ENCODE measurements around the gene STX18.
"Not testable (repeated sequence)": the region's sequence is repeated elsewhere in the genome, so short reads cannot be mapped to it uniquely, and the experiment has no call there.

The STX18 gene

GRCh38 chr4:4480205-4480604 lies 61.6 kb downstream of the STX18 start:
- no peak for DNase-seq (ENCODE audit: low read depth in 2 of 2)

GRCh38 chr4:4479366-4479765 lies 62.5 kb downstream of the STX18 start:
- no peak for DNase-seq (ENCODE audit: low read depth in 2 of 2)

GRCh38 chr4:4477796-4478195 lies 64.1 kb downstream of the STX18 start:
- DNase-seq (ENCODE audit: low read depth in 2 of 2): no peak

GRCh38 chr4:4477391-4477790 lies 64.5 kb downstream of the STX18 start:
- DNase-seq (ENCODE audit: low read depth in 2 of 2): no peak

- DNase-seq (ENCODE audit: low read depth in 2 of 2): no peak
Measured at GRCh38 chr4:4474476-4474875, 67.4 kb downstream of the STX18 start.

GRCh38 chr4:4472344-4472958 lies 69.4 kb downstream of the STX18 start:
- DNase-seq (ENCODE audit: low read depth in 2 of 2): no peak

- DNase-seq (ENCODE audit: low read depth in 2 of 2): no peak
Measured at GRCh38 chr4:4471195-4471594, 70.7 kb downstream of the STX18 start.

- no peak for DNase-seq (ENCODE audit: low read depth in 2 of 2)
Measured at GRCh38 chr4:4470208-4470607, 71.6 kb downstream of the STX18 start.

- not testable (repeated sequence) for DNase-seq (ENCODE audit: low read depth in 2 of 2)
Measured at GRCh38 chr4:4465238-4465637, 76.6 kb downstream of the STX18 start.

- no peak for DNase-seq (ENCODE audit: low read depth in 2 of 2)
Measured at GRCh38 chr4:4462970-4463369, 78.9 kb downstream of the STX18 start.

GRCh38 chr4:4461850-4462249 lies 80.0 kb downstream of the STX18 start:
- DNase-seq (ENCODE audit: low read depth in 2 of 2): no peak

GRCh38 chr4:4461178-4461577 lies 80.7 kb downstream of the STX18 start:
- DNase-seq (ENCODE audit: low read depth in 2 of 2): no peak

GRCh38 chr4:4460759-4461158 lies 81.1 kb downstream of the STX18 start:
- DNase-seq (ENCODE audit: low read depth in 2 of 2): no peak

- DNase-seq (ENCODE audit: low read depth in 2 of 2): no peak
Measured at GRCh38 chr4:4459181-4459580, 82.7 kb downstream of the STX18 start.

- DNase-seq (ENCODE audit: low read depth in 2 of 2): no peak
Measured at GRCh38 chr4:4457803-4458553, 83.9 kb downstream of the STX18 start.

- DNase-seq (ENCODE audit: low read depth in 2 of 2): no peak
Measured at GRCh38 chr4:4456816-4457578, 84.9 kb downstream of the STX18 start.

- DNase-seq (ENCODE audit: low read depth in 2 of 2): no peak
Measured at GRCh38 chr4:4456351-4456750, 85.5 kb downstream of the STX18 start.

GRCh38 chr4:4455210-4455865 lies 86.5 kb downstream of the STX18 start:
- no peak for DNase-seq (ENCODE audit: low read depth in 2 of 2)

- no peak for DNase-seq (ENCODE audit: low read depth in 2 of 2)
Measured at GRCh38 chr4:4446434-4446833, 95.4 kb downstream of the STX18 start.

GRCh38 chr4:4443821-4444220 lies 98.0 kb downstream of the STX18 start:
- DNase-seq (ENCODE audit: low read depth in 2 of 2): no peak

GRCh38 chr4:4440333-4441061 lies 101.4 kb downstream of the STX18 start:
- DNase-seq (ENCODE audit: low read depth in 2 of 2): no peak

- no peak for DNase-seq (ENCODE audit: low read depth in 2 of 2)
Measured at GRCh38 chr4:4439782-4440181, 102.1 kb downstream of the STX18 start.

Data from stimulated activated CD4-positive, alpha-beta T cell treated with anti-CD3 and anti-CD28 coated beads, Interleukin-12 subunit alpha, Interleukin-12 subunit beta, amount 100 ng/mL, for 24 hours (primary cell).